GM06990 (cell line): ENCODE measurements around the gene SLC6A20.
"Not testable (repeated sequence)": the region's sequence is repeated elsewhere in the genome, so short reads cannot be mapped to it uniquely, and the experiment has no call there.

Experiments
- DNase-seq: peaks from one replicate; pipeline ENCODE4 v3.0.0-alpha.2; 2011; ENCODE audit not compliant: insufficient read length; ENCODE audit errors: extremely low read depth
- H3K27me3 ChIP-seq: replicated peaks from 2 replicates; pipeline ENCODE4 v1.6.0; 2011; ENCODE audit warnings: low read length; ENCODE audit not compliant: control insufficient read depth, insufficient read depth
- H3K36me3 ChIP-seq: 2 replicates; pipeline ENCODE4 v1.5.1; 2011; ENCODE audit warnings: low read length; ENCODE audit not compliant: control insufficient read depth, insufficient read depth
- H3K4me3 ChIP-seq: replicated peaks from 2 replicates; pipeline ENCODE4 v1.5.1; 2011; ENCODE audit warnings: low read depth, mild to moderate bottlenecking, control low read depth, low read length
- TF ChIP-seq, protein P1 (sequence below): IDR thresholded peaks from 2 replicates; pipeline ENCODE4 v1.5.1; 2011; ENCODE audit warnings: low read length, control low read depth, mild to moderate bottlenecking, inconsistent platforms; ENCODE audit not compliant: insufficient read depth, poor library complexity, severe bottlenecking

SLC6A20 gene

DNA sequence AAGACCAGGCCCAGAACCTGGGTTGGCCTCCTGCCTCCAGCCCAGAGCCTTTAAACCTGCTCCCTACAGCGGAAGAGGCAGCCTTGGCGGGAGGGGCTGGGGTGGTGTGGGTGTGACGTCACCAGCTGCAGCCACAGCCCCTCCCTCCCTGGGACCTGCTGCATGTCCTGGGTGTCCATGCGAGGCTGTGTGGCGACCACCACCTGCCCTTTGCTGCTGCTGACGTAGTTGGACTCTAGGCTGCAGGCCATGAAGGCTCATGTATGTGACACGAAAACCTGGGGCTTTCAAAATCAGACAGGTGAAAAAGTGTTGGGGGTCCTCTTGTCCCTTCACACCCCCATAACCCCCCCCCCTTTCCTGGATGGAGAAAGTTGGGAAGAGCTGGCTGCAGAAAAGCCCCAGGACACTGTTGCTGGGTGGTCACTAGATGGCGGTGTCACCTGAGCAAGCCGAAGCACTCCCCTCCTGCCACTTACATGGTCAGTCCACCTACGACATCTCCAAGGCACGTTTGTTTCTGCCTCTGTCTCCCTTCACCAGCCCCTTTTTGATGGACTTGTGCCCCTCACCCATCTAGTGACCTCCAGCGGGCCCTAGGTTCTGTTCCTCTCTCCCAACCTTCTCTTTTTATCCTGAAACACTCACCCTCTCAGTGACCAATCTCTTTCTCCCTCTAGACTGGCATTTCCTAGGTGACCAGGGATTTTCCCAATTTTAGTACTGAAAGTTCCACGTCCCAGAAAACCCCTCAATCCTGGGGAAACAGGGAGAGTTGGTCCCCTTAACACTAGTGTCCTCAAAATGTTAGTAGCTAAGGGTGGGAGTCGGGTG lies 35.2 kb downstream of the SLC6A20 start:
- no peaks in the 10 kb centered on the region; the same call in none of the 2 replicates for H3K27me3 ChIP-seq
- no peaks in the 10 kb centered on the region for H3K36me3 ChIP-seq
- DNase-seq = no peak
- TF ChIP-seq, protein P1, sequence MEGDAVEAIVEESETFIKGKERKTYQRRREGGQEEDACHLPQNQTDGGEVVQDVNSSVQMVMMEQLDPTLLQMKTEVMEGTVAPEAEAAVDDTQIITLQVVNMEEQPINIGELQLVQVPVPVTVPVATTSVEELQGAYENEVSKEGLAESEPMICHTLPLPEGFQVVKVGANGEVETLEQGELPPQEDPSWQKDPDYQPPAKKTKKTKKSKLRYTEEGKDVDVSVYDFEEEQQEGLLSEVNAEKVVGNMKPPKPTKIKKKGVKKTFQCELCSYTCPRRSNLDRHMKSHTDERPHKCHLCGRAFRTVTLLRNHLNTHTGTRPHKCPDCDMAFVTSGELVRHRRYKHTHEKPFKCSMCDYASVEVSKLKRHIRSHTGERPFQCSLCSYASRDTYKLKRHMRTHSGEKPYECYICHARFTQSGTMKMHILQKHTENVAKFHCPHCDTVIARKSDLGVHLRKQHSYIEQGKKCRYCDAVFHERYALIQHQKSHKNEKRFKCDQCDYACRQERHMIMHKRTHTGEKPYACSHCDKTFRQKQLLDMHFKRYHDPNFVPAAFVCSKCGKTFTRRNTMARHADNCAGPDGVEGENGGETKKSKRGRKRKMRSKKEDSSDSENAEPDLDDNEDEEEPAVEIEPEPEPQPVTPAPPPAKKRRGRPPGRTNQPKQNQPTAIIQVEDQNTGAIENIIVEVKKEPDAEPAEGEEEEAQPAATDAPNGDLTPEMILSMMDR = peak; percentile 88
- no peak overlapping the region for H3K4me3 ChIP-seq

DNA sequence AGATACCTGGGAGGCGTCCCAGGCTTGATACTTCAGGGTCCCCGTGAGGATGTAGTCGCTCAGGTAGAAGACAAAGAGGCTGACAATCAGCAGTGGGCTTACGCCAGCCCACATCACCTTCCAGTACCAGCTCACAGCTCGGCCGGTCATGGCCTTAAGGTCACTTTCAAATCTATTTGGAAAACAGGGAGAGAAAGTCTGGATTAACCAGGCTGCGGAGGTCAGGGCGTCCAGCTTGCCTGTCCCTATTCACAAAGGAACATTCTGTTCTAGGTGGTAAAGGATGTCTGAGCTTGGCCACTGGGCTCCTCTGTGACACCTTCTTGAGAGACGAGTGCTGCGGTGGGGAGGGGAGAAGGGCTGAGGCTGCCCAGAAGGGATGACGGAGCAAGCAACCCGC lies 36.5 kb downstream of the SLC6A20 start:
- Histone ChIP-seq H3K36me3 (no peaks in the 10 kb centered on the region), H3K27me3 (no peaks in the 10 kb centered on the region; the same call in none of the 2 replicates), H3K4me3 (no peak overlapping the region)
- TF ChIP-seq, protein P1 = no peak
- DNase-seq = no peak

DNA sequence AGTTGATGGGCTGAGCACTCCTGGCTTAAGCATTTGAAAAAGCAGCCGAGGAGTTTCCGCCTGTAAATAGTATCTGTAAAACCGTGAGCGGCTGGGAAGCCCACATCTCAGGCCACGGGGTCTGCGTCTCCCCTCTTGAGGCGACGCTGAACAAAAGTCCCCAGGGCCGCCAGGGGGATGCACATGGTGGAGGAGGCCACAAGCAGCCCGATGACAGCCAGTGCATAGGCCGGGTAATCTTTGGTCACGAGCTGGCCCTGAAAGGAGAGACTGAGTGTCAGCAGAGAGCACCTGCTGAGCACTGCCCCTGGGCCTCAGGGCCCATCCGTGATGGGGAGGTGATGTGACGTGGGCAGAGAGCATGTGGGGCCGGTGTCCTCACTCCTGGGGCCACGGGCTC lies 37.5 kb downstream of the SLC6A20 start:
- DNase-seq = no peak
- Histone ChIP-seq H3K36me3 (no peaks in the 10 kb centered on the region), H3K27me3 (no peaks in the 10 kb centered on the region; the same call in none of the 2 replicates), H3K4me3 (no peak overlapping the region)
- TF ChIP-seq, protein P1 = no peak

DNA sequence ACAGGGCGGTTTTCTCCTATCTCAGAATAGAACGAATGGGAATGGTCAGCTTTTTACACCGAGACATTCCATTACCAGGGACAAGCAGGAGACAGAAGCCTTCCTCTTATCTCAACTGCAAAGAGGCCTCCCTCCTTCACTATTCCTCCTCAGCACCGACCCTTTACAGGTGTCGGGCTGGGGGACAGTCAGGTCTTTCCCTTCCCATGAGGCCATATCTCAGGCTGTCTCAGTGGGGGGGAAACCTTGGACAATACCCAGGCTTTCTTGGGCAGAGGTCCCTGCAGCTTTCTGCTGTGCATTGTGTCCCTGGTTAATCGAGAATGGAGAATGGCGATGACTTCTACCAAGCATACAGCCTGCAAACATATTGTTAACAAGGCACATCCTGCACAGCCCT lies 39.2 kb downstream of the SLC6A20 start:
- H3K36me3 ChIP-seq, H3K27me3 ChIP-seq, H3K4me3 ChIP-seq, DNase-seq: not testable (repeated sequence)

DNA sequence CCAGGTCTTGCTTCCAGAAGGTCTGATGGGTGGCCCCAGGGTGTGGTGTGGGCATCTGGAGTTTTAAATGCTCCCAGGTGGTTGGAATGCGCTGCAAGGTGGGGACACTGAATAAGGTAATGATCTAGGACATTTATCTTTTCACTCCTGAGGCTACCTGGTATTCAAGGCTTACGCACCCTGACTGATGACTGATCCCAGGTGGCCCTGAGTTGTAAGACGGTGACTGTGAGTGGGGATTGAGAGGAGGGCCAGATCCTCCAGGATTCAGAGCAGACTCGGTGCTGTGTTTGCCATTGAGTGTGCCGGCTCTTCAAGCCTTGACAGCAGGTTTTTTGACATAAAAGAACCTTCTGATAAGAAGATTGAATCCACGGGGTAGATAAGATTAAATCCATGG lies 40.3 kb downstream of the SLC6A20 start:
- no peak for DNase-seq
- TF ChIP-seq, protein P1 = no peak
- Histone ChIP-seq H3K4me3 (no peak overlapping the region), H3K36me3 (no peaks in the 10 kb centered on the region), H3K27me3 (no peaks in the 10 kb centered on the region; the same call in none of the 2 replicates)

DNA sequence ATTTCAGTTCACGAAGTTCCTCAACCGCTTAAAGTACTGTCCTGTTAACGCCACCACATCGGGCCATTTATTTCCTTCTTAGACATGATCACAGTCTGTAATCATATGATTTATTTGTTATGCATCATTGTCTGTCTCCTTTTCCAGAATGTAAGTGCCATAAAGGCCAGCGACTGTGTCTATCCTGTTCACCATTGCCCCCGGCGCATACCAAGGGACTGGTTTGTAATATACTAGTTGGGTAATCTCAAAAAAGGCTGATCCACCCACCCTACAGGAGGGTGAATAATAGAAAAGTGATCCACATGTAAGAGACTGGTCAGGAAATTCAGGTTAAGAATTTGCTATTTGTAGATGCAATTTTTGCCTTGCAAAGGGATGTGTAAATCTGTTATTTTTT lies 41.9 kb downstream of the SLC6A20 start:
- TF ChIP-seq, protein P1 = no peak
- H3K4me3 ChIP-seq = no peak overlapping the region
- no peaks in the 10 kb centered on the region; the same call in 1 of the 2 replicates for H3K27me3 ChIP-seq
- no peak for DNase-seq
- no peaks in the 10 kb centered on the region for H3K36me3 ChIP-seq
